Muscle layer of colon (tissue), 2 donors: ENCODE data around the gene CWF19L2.
"Not testable (repeated sequence)": the region's sequence is repeated elsewhere in the genome, so short reads cannot be mapped to it uniquely, and the experiment has no call there.

Experiments used
- H3K27ac ChIP-seq: one replicate; pipeline ENCODE4 v1.7.0; 2013; ENCODE audit warnings: low read depth, mild to moderate bottlenecking, low read length, moderate library complexity
- H3K27me3 ChIP-seq, 2 donors: one replicate each; pipeline ENCODE4 v1.7.0; 2013; ENCODE audit warnings: low read length in 2 of 2, mild to moderate bottlenecking in 2 of 2; ENCODE audit not compliant: insufficient read depth in 2 of 2, control insufficient read depth in 1 of 2
- H3K36me3 ChIP-seq: one replicate; pipeline ENCODE4 v1.7.0; 2013; ENCODE audit warnings: mild to moderate bottlenecking, low read length; ENCODE audit not compliant: insufficient read depth
- H3K4me1 ChIP-seq: one replicate; pipeline ENCODE4 v1.7.0; 2013; ENCODE audit warnings: mild to moderate bottlenecking, low read length; ENCODE audit not compliant: insufficient read depth
- H3K4me3 ChIP-seq, 2 donors: one replicate each; pipeline ENCODE4 v1.7.0; 2013; ENCODE audit warnings: low read length in 2 of 2, low read depth in 1 of 2, mild to moderate bottlenecking in 1 of 2, moderate library complexity in 1 of 2
- H3K9ac ChIP-seq: one replicate; pipeline ENCODE4 v1.7.0; 2013; ENCODE audit warnings: low read length
- H3K9me3 ChIP-seq: one replicate; pipeline ENCODE4 v1.7.0; 2013; ENCODE audit warnings: mild to moderate bottlenecking, low read length
- donor health status: abdominal sarcoma.
- donor health status: Adenocarcinoma of cecum.

Gene CWF19L2

GRCh38 chr11:107473792-107474191, 16.2 kb upstream of the CWF19L2 start:
- H3K27ac ChIP-seq, result no peak overlapping the region
- H3K9ac ChIP-seq, result no peak overlapping the region
- no peaks in the 10 kb centered on the region for H3K4me1 ChIP-seq
- H3K4me3 ChIP-seq, result no peak overlapping the region
- H3K27me3 ChIP-seq, result no peaks in the 10 kb centered on the region
- no peaks in the 10 kb centered on the region for H3K9me3 ChIP-seq
- H3K36me3 ChIP-seq, result no peaks in the 10 kb centered on the region

- no peaks in the 10 kb centered on the region for H3K36me3 ChIP-seq
- no peaks in the 10 kb centered on the region for H3K4me1 ChIP-seq
- H3K9me3 ChIP-seq, result no peaks in the 10 kb centered on the region
- H3K9ac ChIP-seq, result no peak overlapping the region
- H3K27me3 ChIP-seq, result no peaks in the 10 kb centered on the region
- H3K4me3 ChIP-seq, result no peak overlapping the region
- H3K27ac ChIP-seq, result no peak overlapping the region
These were observed 15.3 kb upstream of the CWF19L2 start for GRCh38 chr11:107472966-107473365.

GRCh38 chr11:107468596-107468995, 11.0 kb upstream of the CWF19L2 start:
- no peak overlapping the region for H3K27ac ChIP-seq
- no peaks in the 10 kb centered on the region for H3K27me3 ChIP-seq
- H3K4me1 ChIP-seq, result no peaks in the 10 kb centered on the region
- no peak overlapping the region for H3K4me3 ChIP-seq
- no peak overlapping the region for H3K9ac ChIP-seq
- H3K36me3 ChIP-seq, result no peaks in the 10 kb centered on the region
- H3K9me3 ChIP-seq, result no peaks in the 10 kb centered on the region

- no peaks in the 10 kb centered on the region for H3K27me3 ChIP-seq
- no peak overlapping the region for H3K27ac ChIP-seq
These were observed 10.1 kb upstream of the CWF19L2 start for GRCh38 chr11:107467696-107468095.

GRCh38 chr11:107466275-107466866, 8.7 kb upstream of the CWF19L2 start:
- H3K4me1 ChIP-seq, H3K4me3 ChIP-seq, H3K9ac ChIP-seq, H3K27me3 ChIP-seq, H3K36me3 ChIP-seq, H3K9me3 ChIP-seq, H3K27ac ChIP-seq: not testable (repeated sequence)

More at GRCh38 chr11:107467696-107468095, 10.1 kb upstream of the CWF19L2 start:
- H3K4me3 ChIP-seq, result no peak overlapping the region
- no peaks in the 10 kb centered on the region for H3K36me3 ChIP-seq
- H3K9me3 ChIP-seq, result no peaks in the 10 kb centered on the region
- no peaks in the 10 kb centered on the region for H3K4me1 ChIP-seq
- H3K9ac ChIP-seq, result no peak overlapping the region

- Histone ChIP-seq H3K9me3 (no peaks in the 10 kb centered on the region), H3K4me1 (peaks cover 9% of the 10 kb centered on the region), H3K27ac (peak overlapping the region; percentile 70), H3K4me3 (peak overlapping the region; percentile 80 to 99), H3K36me3 (peaks cover 13% of the 10 kb centered on the region), H3K9ac (peak overlapping the region; percentile 95), H3K27me3 (no peaks in the 10 kb centered on the region)
These were observed 444 bp downstream of the CWF19L2 start for GRCh38 chr11:107457205-107457557.

- H3K9me3 ChIP-seq, result no peaks in the 10 kb centered on the region
- no peaks in the 10 kb centered on the region for H3K27me3 ChIP-seq
- peaks cover 13% of the 10 kb centered on the region for H3K36me3 ChIP-seq
- H3K27ac ChIP-seq, result no peak overlapping the region
- H3K9ac ChIP-seq, result no peak overlapping the region
- peaks cover 9% of the 10 kb centered on the region for H3K4me1 ChIP-seq
- no peak overlapping the region for H3K4me3 ChIP-seq
These were observed 3.9 kb downstream of the CWF19L2 start for GRCh38 chr11:107453594-107454286.

- H3K27me3 ChIP-seq, result no peaks in the 10 kb centered on the region
- H3K4me3 ChIP-seq, result no peak overlapping the region
- no peak overlapping the region for H3K27ac ChIP-seq
- H3K9me3 ChIP-seq, result no peaks in the 10 kb centered on the region
- no peaks in the 10 kb centered on the region for H3K4me1 ChIP-seq
- no peak overlapping the region for H3K9ac ChIP-seq
- H3K36me3 ChIP-seq, result peaks cover 17% of the 10 kb centered on the region
These were observed 10.7 kb downstream of the CWF19L2 start for GRCh38 chr11:107446822-107447431.

GRCh38 chr11:107442715-107443215, 14.9 kb downstream of the CWF19L2 start:
- no peaks in the 10 kb centered on the region for H3K9me3 ChIP-seq
- H3K27ac ChIP-seq, result no peak overlapping the region
- H3K9ac ChIP-seq, result no peak overlapping the region
- H3K36me3 ChIP-seq, result peaks cover 38% of the 10 kb centered on the region
- no peak overlapping the region for H3K4me3 ChIP-seq
- no peaks in the 10 kb centered on the region for H3K27me3 ChIP-seq
- no peaks in the 10 kb centered on the region for H3K4me1 ChIP-seq

- peaks cover 27% of the 10 kb centered on the region for H3K36me3 ChIP-seq
- H3K27ac ChIP-seq, result no peak overlapping the region
- H3K9me3 ChIP-seq, result no peaks in the 10 kb centered on the region
- no peak overlapping the region for H3K9ac ChIP-seq
- no peaks in the 10 kb centered on the region for H3K4me1 ChIP-seq
- H3K27me3 ChIP-seq, result no peaks in the 10 kb centered on the region
- H3K4me3 ChIP-seq, result no peak overlapping the region
These were observed 17.9 kb downstream of the CWF19L2 start for GRCh38 chr11:107439586-107440167.

- Histone ChIP-seq H3K9me3 (no peaks in the 10 kb centered on the region), H3K27me3 (no peaks in the 10 kb centered on the region), H3K4me1 (no peaks in the 10 kb centered on the region), H3K36me3 (peaks cover 27% of the 10 kb centered on the region), H3K9ac (no peak overlapping the region), H3K27ac (no peak overlapping the region), H3K4me3 (no peak overlapping the region)
These were observed 19.5 kb downstream of the CWF19L2 start for GRCh38 chr11:107438148-107438547.
